ENCODE data around the gene ZDHHC14. TPM values are rescaled to one million over a fixed set of nuclear protein-coding genes. Genes with fewer than 3 reads are reported as not detected.

ZDHHC14 gene
- total and polyA plus RNA-seq, 2 of the 8 experiments (the other 6 are each of a cell fraction or from before 2014, with no cell fraction given), result 2.9 to 5.3 TPM

DNA sequence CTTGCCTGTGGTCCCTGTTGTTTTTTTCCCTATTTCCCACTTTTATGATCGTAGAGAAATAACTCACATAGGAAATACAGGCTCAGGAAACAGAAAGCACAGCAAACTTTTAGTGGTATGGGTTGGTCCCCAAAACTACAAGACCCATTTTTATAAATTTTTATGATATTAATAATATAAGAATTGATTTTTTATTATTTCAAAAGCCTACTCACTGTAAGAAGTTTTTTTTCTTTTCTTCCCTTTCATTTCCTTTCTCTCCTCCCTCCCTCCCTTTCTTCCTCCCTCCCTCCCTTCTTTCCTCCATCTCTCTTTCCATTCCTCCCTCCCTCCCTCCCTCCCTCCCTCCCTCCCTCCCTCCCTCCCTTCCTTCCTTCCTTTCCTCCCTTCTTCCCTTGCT lies 141.5 kb downstream of the ZDHHC14 start:
- H4K91ac ChIP-seq (replicated peaks; ENCODE audit: insufficient read length, low read length), result no peak overlapping the region
- peaks cover 0 to 10% (median 7%) of the 10 kb centered on the region in 4 experiments; a peak in 5 of 7 replicates for H3K4me1 ChIP-seq (replicated peaks in 1 of 4; ENCODE audit: control insufficient read depth in 3 of 4, insufficient read depth in 4 of 4, low read length in 3 of 4)
- WGBS, 2 experiments (ENCODE audit: extremely low coverage in 1 of 2, insufficient coverage in 1 of 2, insufficient read length in 1 of 2, insufficient replicate concordance in 2 of 2, low coverage in 1 of 2, low lambda C conversion rate in 2 of 2, missing lambda C conversion rate in 1 of 2), result 100% methylated on average over 1 of the region's 1 CpG; no CpG with 5 or more reads in 1 of the 2 experiments
- ChIA-PET CTCF (ENCODE audit: partially characterized antibody) (interaction anchor here (1.6 kb wide), 1 partner anchor 74 kb away, joined by 4 read pairs; no protein-coding TSS in a partner anchor), POLR2A (ENCODE audit: partially characterized antibody) (no interaction called here)
- DNase-seq (ENCODE audit: low read depth in 1 of 2, low spot score in 2 of 2), result no peak
- H3K14ac ChIP-seq (ENCODE audit: insufficient read length), result no peak overlapping the region
- no peak overlapping the region for H3K4me3 ChIP-seq (ENCODE audit: extremely low read depth in 1 of 4, insufficient read depth in 2 of 4, low read depth in 3 of 4, low read length in 4 of 4)
- no peaks in the 10 kb centered on the region for H3K27me3 ChIP-seq (replicated peaks in 1 of 4; ENCODE audit: control insufficient read depth in 3 of 4, extremely low read depth in 1 of 4, insufficient read depth in 3 of 4, low read length in 3 of 4)
- no peak overlapping the region for H4K8ac ChIP-seq (ENCODE audit: extremely low read depth, insufficient read depth, low read length)
- H3K27ac ChIP-seq (ENCODE audit: low read depth, low read length), result no peak overlapping the region
- no peak overlapping the region for H3K9ac ChIP-seq (replicated peaks in 1 of 4; ENCODE audit: extremely low read depth in 1 of 4, low read depth in 3 of 4, low read length in 3 of 4)
- H3K18ac ChIP-seq (ENCODE audit: extremely low read depth, low read length), result no peak overlapping the region
- no peaks in the 10 kb centered on the region for H4K20me1 ChIP-seq (replicated peaks in 1 of 2; ENCODE audit: control insufficient read depth in 1 of 2, insufficient read depth in 2 of 2, low read length in 2 of 2)
- H4K5ac ChIP-seq (ENCODE audit: insufficient read length, low read depth, low read length), result no peak overlapping the region
- H2BK12ac ChIP-seq (ENCODE audit: low read depth, low read length), result no peak overlapping the region
- H3K9me3 ChIP-seq (ENCODE audit: insufficient read depth in 2 of 2, low read depth in 1 of 2, low read length in 1 of 2), result peaks cover 0 to 2% of the 10 kb centered on the region in 2 experiments; a peak in 1 of 4 replicates
- no peak overlapping the region for H2BK15ac ChIP-seq (ENCODE audit: low read length)
- H3K36me3 ChIP-seq (ENCODE audit: control insufficient read depth in 2 of 4, insufficient read depth in 4 of 4, low read length in 3 of 4), result no peaks in the 10 kb centered on the region
- no peak overlapping the region for H2BK20ac ChIP-seq (ENCODE audit: low read length)
- H3K56ac ChIP-seq (replicated peaks; ENCODE audit: insufficient read length, low read depth, low read length), result no peak overlapping the region
- H3K23me2 ChIP-seq (ENCODE audit: low read depth, low read length), result no peaks in the 10 kb centered on the region
- no peak overlapping the region for H3K23ac ChIP-seq (ENCODE audit: insufficient read length)
- no peak overlapping the region for H3K4ac ChIP-seq (replicated peaks; ENCODE audit: insufficient read length, low read depth, low read length)
- FAIRE-seq, result no peak
- H3K79me1 ChIP-seq (ENCODE audit: low read depth, low read length), result no peaks in the 10 kb centered on the region
- TF ChIP-seq CHD2 (IDR thresholded peaks at IDR 0.05; ENCODE audit: low read length), result no peak
- no peak for TF ChIP-seq EGR1 (IDR thresholded peaks at IDR 0.05; ENCODE audit: borderline replicate concordance, low read depth, low read length)
- no peak for TF ChIP-seq EP300 (IDR thresholded peaks at IDR 0.05; ENCODE audit: borderline replicate concordance in 1 of 2, low read depth in 2 of 2, low read length in 2 of 2)
- TF ChIP-seq PHF8 (conservative IDR thresholded peaks at IDR 0.05; ENCODE audit: low read depth, low read length), result no peak
- no peak for TF ChIP-seq CREB1 (IDR thresholded peaks at IDR 0.05)
- no peak for TF ChIP-seq SRF (IDR thresholded peaks at IDR 0.05; ENCODE audit: low read depth, low read length)
- no peak overlapping the region for H2AFZ ChIP-seq (ENCODE audit: low read length)
- H3K4me2 ChIP-seq (ENCODE audit: insufficient read depth in 1 of 2, low read depth in 2 of 2, low read length in 2 of 2), result no peak overlapping the region
- no peak overlapping the region for H2AK5ac ChIP-seq (ENCODE audit: low read depth, low read length)
- H2BK5ac ChIP-seq (ENCODE audit: low read depth, low read length), result no peak overlapping the region
- no peaks in the 10 kb centered on the region for H3K79me2 ChIP-seq (ENCODE audit: control insufficient read depth in 1 of 2, insufficient read depth in 2 of 2, low read length in 2 of 2)
- no peak overlapping the region for H2BK120ac ChIP-seq (replicated peaks; ENCODE audit: low read depth, low read length)
